Brain microvascular endothelial cell (primary cell): ENCODE data around the gene ENOX1.

Experiments used
- DNase-seq: peaks from one replicate; pipeline ENCODE4 v3.0.0-alpha.2; 2020
- H3K27ac ChIP-seq: fragments of 250-450 bp; sonication (Bioruptor Pico); 2 replicates; pipeline ENCODE4 v1.5.1; 2020; ENCODE audit warnings: mild to moderate bottlenecking, moderate library complexity
- H3K27me3 ChIP-seq: fragments of 250-450 bp; sonication (Bioruptor Pico); replicated peaks from 2 replicates; pipeline ENCODE4 v1.5.1; 2020; ENCODE audit warnings: mild to moderate bottlenecking
- H3K36me3 ChIP-seq: fragments of 250-450 bp; sonication (Bioruptor Pico); replicated peaks from 2 replicates; pipeline ENCODE4 v1.5.1; 2020; ENCODE audit warnings: mild to moderate bottlenecking
- H3K4me3 ChIP-seq: 2 replicates; pipeline ENCODE4 v1.5.1; 2011; ENCODE audit warnings: low read depth, mild to moderate bottlenecking, control low read depth, low read length, moderate library complexity
- CTCF ChIP-seq: IDR thresholded peaks from 2 replicates; pipeline ENCODE4 v1.5.1; 2011; ENCODE audit warnings: low read depth, mild to moderate bottlenecking, moderate library complexity, low read length, control low read depth, inconsistent platforms; ENCODE audit errors: missing control alignments
- in situ Hi-C: cut with HindIII; loops from 2 replicates; pipeline ENCODE4 v1.10.0; 2017; ENCODE audit warnings: low sequenced_read_pairs, low pct_ligation_motif_present

The ENOX1 gene

GRCh38 chr13:43260999-43261398 is 525.8 kb downstream of the ENOX1 start:
- Histone ChIP-seq H3K27ac (no peak overlapping the region), H3K36me3 (no peaks in the 10 kb centered on the region), H3K4me3 (no peak overlapping the region), H3K27me3 (no peaks in the 10 kb centered on the region)
- no peak for TF ChIP-seq CTCF
- DNase-seq, result peak; percentile 18
- in situ Hi-C loops, result no loop called here

GRCh38 chr13:43258771-43259170 is 528.0 kb downstream of the ENOX1 start:
- Histone ChIP-seq H3K27me3 (no peaks in the 10 kb centered on the region), H3K27ac (no peak overlapping the region), H3K36me3 (no peaks in the 10 kb centered on the region), H3K4me3 (no peak overlapping the region)
- no peak for TF ChIP-seq CTCF
- DNase-seq, result no peak
- in situ Hi-C loops, result no loop called here

- Histone ChIP-seq H3K27ac (no peak overlapping the region), H3K4me3 (no peak overlapping the region), H3K27me3 (no peaks in the 10 kb centered on the region), H3K36me3 (no peaks in the 10 kb centered on the region)
- in situ Hi-C loops, result no loop called here
- no peak for DNase-seq
- no peak for TF ChIP-seq CTCF
These were observed 529.0 kb downstream of the ENOX1 start for GRCh38 chr13:43257765-43258164.

GRCh38 chr13:43251961-43252360 is 534.8 kb downstream of the ENOX1 start:
- H3K27ac ChIP-seq, result no peak overlapping the region
- H3K36me3 ChIP-seq, result no peaks in the 10 kb centered on the region
- in situ Hi-C loops, result no loop called here
- no peaks in the 10 kb centered on the region for H3K27me3 ChIP-seq
- DNase-seq, result no peak
- TF ChIP-seq CTCF, result no peak
- no peak overlapping the region for H3K4me3 ChIP-seq

- no peak for DNase-seq
- in situ Hi-C loops, result no loop called here
- no peaks in the 10 kb centered on the region for H3K36me3 ChIP-seq
- H3K27me3 ChIP-seq, result no peaks in the 10 kb centered on the region
- H3K27ac ChIP-seq, result no peak overlapping the region
- no peak overlapping the region for H3K4me3 ChIP-seq
- no peak for TF ChIP-seq CTCF
These were observed 540.4 kb downstream of the ENOX1 start for GRCh38 chr13:43246382-43246781.

- DNase-seq, result peak; percentile 67
- TF ChIP-seq CTCF, result no peak
- Histone ChIP-seq H3K4me3 (no peak overlapping the region), H3K27ac (peak overlapping the region; percentile 73), H3K36me3 (no peaks in the 10 kb centered on the region), H3K27me3 (no peaks in the 10 kb centered on the region)
- in situ Hi-C loops, result no loop called here
These were observed 541.3 kb downstream of the ENOX1 start for GRCh38 chr13:43245374-43245964.
